Measurements from ENCODE around the gene DDX53. TPM values are rescaled to one million over a fixed set of nuclear protein-coding genes. Genes with fewer than 3 reads are reported as not detected.

DDX53 gene
- total RNA-seq, 2 donors from 2014 or later = not detected

DNA sequence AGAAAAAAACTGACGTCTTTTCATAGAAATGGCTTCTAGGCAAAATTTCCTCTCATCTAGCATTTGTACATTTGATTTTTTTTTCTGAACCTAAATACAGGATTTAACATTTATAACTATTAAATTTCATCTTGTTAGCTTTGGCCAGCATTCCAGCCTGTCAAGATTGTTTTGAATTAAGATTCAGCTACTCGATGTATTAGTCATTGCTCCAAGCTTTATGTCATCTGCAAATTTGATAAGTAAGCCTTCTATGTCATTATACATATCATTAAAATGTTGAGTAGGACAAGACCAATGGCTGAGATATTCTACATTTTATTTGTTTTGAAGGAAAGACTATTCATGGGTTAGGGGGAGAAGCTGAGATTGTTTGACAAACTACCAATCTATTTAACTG, 46.7 kb downstream of the DDX53 start:
- no peak for DNase-seq (ENCODE audit: low spot score)
- intact Hi-C loops (cut with DNase I) = no loop called here

GRCh38 chrX:23048806-23049573, 49.2 kb downstream of the DDX53 start:
- intact Hi-C loops (cut with DNase I) = no loop called here
- DNase-seq (ENCODE audit: low spot score) = no peak

DNA sequence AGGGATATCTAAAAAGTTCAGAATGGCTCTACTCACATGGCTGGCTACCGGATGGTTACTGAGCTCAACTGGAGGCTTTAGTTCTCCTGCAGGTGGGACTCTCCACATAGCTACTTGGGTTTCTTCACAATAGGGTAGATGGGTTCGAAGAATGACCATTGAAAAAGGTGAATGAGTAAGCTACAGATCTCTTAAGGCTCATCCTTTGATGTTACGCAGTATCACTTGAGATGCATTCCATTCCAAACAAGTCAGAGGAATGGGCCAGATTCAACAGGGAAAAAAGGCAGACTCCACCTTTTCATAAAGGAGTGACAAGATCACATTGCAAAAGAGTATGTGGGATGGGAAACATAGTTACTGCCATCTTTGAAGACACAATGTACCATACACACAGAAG, 52.6 kb downstream of the DDX53 start:
- no peak for DNase-seq (ENCODE audit: low spot score)
- intact Hi-C loops (cut with DNase I) = no loop called here
